Fibroblast of pulmonary artery (primary cell): ENCODE measurements around the gene ATRN.

Experiments used
- DNase-seq: peaks from one replicate; pipeline ENCODE4 v3.0.0-alpha.2; 2010; ENCODE audit warnings: low read depth
- H3K4me3 ChIP-seq: replicated peaks from 2 replicates; pipeline ENCODE4 v1.5.1; 2011; ENCODE audit warnings: low read depth, mild to moderate bottlenecking, control low read depth, low read length, moderate library complexity
- TF ChIP-seq, protein P1 (sequence below): IDR thresholded peaks from 2 replicates; pipeline ENCODE4 v1.5.1; 2011; ENCODE audit warnings: mild to moderate bottlenecking, control low read depth, low read length, inconsistent platforms; ENCODE audit errors: missing control alignments

ATRN gene

DNA sequence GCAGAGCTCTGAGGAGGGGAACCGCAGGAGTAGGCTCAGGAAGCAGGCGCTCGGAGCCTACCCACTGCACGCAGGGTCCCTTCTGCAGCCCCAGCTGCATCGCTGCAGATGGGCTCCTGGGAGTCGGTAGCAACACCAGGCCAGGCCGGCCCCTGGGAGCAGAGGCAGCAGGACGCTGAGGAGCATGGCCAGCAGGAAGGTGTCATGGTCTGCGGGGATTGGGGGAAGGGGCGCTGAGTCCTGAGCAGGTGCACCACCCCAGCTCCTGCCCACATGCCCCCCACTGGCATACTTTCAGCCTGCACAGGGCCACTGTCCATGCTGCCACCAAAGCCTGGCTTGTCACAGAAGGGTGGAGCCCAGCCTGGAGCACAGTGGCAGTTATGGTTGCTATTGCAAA, 200.1 kb downstream of the ATRN start:
- TF ChIP-seq, protein P1, sequence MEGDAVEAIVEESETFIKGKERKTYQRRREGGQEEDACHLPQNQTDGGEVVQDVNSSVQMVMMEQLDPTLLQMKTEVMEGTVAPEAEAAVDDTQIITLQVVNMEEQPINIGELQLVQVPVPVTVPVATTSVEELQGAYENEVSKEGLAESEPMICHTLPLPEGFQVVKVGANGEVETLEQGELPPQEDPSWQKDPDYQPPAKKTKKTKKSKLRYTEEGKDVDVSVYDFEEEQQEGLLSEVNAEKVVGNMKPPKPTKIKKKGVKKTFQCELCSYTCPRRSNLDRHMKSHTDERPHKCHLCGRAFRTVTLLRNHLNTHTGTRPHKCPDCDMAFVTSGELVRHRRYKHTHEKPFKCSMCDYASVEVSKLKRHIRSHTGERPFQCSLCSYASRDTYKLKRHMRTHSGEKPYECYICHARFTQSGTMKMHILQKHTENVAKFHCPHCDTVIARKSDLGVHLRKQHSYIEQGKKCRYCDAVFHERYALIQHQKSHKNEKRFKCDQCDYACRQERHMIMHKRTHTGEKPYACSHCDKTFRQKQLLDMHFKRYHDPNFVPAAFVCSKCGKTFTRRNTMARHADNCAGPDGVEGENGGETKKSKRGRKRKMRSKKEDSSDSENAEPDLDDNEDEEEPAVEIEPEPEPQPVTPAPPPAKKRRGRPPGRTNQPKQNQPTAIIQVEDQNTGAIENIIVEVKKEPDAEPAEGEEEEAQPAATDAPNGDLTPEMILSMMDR = no peak
- DNase-seq = no peak
- no peak overlapping the region for H3K4me3 ChIP-seq

DNA sequence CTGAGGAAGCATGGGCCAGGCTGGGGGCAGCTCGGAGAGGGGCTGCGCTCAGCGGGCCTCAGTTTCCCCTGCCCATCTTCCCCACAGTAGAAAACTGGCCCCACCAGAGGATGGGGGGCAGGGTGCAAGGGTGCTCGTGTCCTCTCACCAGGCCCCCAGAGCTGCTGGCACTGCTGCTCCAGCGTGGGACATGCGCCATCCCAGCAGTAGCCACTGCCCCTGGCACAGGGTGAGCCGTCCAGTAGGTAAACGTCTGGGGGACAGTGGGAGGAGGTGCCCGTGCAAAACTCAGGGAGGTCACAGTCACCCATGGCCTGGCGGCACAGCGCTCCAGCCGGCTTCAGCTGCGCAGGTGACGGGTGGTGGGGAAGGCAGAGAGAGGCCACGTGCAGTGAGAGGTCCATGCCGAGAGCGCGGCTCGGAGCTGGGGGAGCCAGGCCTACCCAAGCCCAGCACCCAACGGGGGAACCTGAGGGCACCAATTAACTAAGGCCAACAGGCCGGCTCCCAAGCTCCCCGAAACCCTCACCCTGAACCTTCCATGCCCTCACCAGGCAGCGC, 201.2 kb downstream of the ATRN start:
- H3K4me3 ChIP-seq = no peak overlapping the region
- TF ChIP-seq, protein P1 = no peak
- no peak for DNase-seq

DNA sequence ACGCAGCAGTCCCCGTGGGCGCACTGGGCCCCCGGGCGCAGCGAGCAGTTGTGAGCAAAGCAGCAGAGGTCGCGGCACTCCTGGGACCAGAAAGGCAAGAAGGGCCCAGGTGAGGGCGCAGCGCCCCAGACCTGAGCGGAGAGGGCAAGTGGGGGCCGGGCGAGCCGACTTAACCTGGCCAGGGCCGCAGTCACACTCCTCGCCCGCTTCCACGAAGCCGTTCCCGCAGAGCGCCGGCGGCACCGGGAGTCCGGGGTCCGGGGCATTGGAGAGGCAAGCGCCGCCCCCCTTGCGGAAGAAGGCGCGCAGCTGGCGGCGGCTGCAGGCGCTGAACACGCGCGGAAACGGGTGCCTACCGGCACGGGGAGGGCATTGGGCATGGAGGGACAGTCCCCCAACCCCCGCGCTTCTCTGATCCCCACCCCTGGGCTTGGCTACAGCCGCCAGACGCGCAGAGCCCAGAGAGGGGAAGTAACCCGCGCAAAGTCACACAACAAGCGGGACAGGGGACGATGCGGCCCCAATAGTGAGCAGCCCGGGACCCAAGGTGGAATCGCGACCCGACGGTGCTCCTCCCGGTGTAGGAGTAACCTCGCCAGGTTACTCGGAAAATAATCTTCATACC, 201.8 kb downstream of the ATRN start:
- no peak for DNase-seq
- TF ChIP-seq, protein P1 = no peak
- H3K4me3 ChIP-seq = no peak overlapping the region

DNA sequence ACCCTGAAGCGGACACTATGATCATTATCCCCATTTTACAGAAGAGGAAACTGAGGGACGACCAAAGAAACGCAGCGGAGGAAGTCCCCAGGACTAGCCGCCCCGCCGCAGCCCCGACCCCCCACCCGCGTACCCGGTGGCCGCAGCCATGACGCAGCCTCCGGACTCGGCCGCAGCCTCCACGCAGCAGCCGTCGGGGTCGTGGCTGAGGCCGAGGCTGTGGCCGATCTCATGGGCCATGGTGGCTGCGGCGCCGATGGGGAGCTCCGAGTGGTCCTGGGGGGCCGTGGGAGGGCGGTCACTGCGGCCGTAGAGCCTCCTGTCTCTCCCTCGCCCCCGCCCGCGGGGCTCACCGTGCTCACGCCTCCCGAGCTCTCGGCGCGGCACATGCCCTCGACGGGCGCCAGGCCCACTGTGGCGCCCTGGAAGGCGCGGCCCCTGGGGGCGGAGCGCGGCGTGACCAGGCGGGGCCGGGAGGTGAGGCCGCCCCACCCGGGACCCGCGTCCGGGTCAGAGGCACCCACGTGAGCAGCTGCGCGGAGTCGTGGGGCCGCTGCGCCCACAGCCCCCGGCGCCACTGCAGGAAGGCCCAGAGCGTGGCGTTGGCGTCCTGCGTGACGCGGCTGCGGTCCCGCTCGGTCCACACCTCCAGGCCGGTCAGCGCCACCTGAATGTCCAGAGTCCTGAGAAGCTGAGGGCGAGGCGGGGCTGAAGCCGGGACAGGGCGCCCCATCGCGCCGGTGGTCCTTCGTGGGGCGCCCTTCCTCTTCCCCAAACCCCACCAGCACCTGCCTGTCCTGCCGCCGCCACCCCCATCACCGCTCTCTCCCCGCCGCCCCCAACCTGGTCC, 202.6 kb downstream of the ATRN start:
- TF ChIP-seq, protein P1 = no peak

DNA sequence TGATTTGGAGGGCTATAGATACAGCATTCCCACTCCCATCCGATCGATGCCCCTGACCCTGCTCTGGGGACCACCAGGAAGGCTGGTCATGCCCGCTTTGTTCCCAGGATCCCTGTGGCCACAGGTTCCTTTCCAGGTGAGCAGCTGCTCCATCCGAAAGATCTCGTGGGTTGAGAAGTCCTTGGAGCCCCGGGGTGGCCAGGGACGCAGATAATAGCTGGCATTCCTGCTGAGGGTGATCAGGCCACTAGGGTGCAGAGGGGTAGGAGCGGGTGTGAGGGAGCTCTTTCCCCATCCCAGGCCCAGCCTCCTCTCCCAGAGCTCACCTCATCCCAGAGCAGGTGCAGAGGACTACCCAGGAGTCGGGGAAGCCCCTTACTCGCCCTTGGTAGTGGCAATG, 203.6 kb downstream of the ATRN start:
- H3K4me3 ChIP-seq = no peak overlapping the region
- no peak for DNase-seq
- TF ChIP-seq, protein P1 = no peak

More for the DNA sequence above, 202.6 kb downstream of the ATRN start:
- H3K4me3 ChIP-seq = no peak overlapping the region
- no peak for DNase-seq

DNA sequence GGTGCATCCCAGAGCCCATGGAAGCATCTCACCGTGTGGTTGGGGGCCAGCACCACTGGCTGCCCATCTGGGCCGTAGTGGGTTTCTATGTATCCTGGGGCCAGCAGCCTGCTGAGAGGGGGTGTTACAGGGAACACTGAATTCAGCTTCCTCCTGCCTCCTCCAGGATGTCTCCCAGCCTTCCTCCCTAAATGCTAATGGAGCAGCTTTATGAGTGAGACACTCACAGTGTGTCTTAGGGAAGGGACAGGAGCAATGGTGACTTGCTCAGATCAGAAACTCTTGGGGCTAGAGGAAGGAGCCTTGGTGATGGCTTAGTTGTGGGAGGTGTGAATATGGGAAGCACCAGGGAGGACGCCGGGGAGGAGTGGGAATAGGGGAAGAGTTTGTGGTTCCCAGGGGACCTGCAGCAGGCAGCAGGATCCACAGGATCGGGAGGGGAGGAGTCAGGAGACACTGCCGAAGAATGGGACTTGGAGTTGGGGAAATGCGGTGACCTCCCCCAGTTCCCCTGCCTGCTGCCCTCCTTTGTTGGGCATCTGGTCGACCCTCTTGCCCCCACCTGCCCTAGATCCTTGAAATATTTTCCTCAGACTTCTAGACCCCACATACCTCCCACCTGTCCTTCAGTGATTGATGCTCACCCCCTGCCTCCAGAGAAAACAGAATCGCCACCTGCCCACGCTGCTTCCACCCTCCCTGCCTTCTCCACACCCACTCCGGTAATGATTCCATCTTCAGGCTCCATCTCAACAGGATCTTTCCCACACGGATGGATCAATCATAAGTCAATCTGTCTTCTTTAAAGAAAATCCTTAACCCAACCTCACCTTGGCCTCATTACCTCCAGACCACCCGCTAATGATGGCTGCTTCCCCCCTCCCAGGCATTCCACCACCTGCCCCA, 204.4 kb downstream of the ATRN start:
- H3K4me3 ChIP-seq = no peak overlapping the region
- DNase-seq = no peak
- TF ChIP-seq, protein P1 = no peak
